NT2/D1 (cell line): Measurements from ENCODE around the gene FEM1C.

ENCODE experiments used
- DNase-seq: peaks from one replicate; pipeline ENCODE4 v3.0.0-alpha.2; 2011; ENCODE audit warnings: low read depth, low spot score
- H3K27me3 ChIP-seq: 2 replicates; pipeline ENCODE4 v1.6.0; 2011; ENCODE audit warnings: mild to moderate bottlenecking; ENCODE audit not compliant: insufficient read length, insufficient read depth
- H3K36me3 ChIP-seq: 2 replicates; pipeline ENCODE4 v1.6.1; 2011; ENCODE audit warnings: mild to moderate bottlenecking, low read length, mixed read lengths; ENCODE audit not compliant: insufficient read depth, insufficient read length
- H3K4me1 ChIP-seq: 2 replicates; pipeline ENCODE4 v1.5.1; 2011; ENCODE audit not compliant: insufficient read depth, insufficient read length
- H3K4me3 ChIP-seq: 2 replicates; pipeline ENCODE4 v1.5.1; 2011; ENCODE audit warnings: low read depth; ENCODE audit not compliant: insufficient read length
- H3K9ac ChIP-seq: 2 replicates; pipeline ENCODE4 v1.6.0; 2011; ENCODE audit warnings: low read depth; ENCODE audit not compliant: insufficient read length
- H3K9me3 ChIP-seq: 2 replicates; pipeline ENCODE4 v1.5.1; 2011; ENCODE audit warnings: mild to moderate bottlenecking, low read length; ENCODE audit not compliant: insufficient read depth
- SUZ12 ChIP-seq: IDR thresholded peaks from 2 replicates; pipeline ENCODE4 v1.6.1; 2011; ENCODE audit not compliant: insufficient read length, insufficient read depth; ENCODE audit errors: extremely low read depth
- YY1 ChIP-seq: IDR thresholded peaks from 2 replicates; pipeline ENCODE4 v1.6.1; 2011; ENCODE audit not compliant: insufficient read length, insufficient read depth
- ZNF274 ChIP-seq: IDR thresholded peaks from 2 replicates; pipeline ENCODE4 v1.6.1; 2011; ENCODE audit warnings: mild to moderate bottlenecking, low read depth, low read length

FEM1C gene

GRCh38 chr5:115583474-115583873, 38.9 kb upstream of the FEM1C start:
- H3K9ac ChIP-seq, result no peak overlapping the region
- no peak for DNase-seq
- H3K27me3 ChIP-seq, result no peaks in the 10 kb centered on the region
- no peak for TF ChIP-seq YY1
- no peak for TF ChIP-seq SUZ12
- TF ChIP-seq ZNF274, result no peak
- no peaks in the 10 kb centered on the region for H3K36me3 ChIP-seq
- no peak overlapping the region for H3K4me3 ChIP-seq
- no peaks in the 10 kb centered on the region for H3K4me1 ChIP-seq
- H3K9me3 ChIP-seq, result no peaks in the 10 kb centered on the region

DNA sequence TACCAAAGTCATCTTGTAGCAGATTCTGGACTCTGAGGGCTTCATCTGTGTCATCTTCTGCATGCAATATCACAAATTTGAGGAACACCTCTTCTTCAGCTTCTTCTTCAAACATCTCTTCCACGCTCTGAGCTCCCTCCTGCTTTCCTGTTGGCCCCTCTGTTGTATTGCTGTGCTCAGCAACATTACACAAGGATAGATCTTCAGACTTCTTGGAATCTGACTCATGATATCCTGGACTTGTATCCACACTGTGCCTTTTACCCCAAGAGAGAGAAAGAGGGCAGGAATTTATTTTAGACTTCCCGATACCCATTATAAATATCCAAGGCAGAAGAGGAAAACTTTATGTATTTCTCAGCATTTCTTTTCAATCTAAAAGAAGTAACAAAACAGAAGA, 36.4 kb upstream of the FEM1C start:
- no peak for TF ChIP-seq SUZ12
- TF ChIP-seq ZNF274, result no peak
- TF ChIP-seq YY1, result no peak
- no peak for DNase-seq
- Histone ChIP-seq H3K27me3 (no peaks in the 10 kb centered on the region), H3K4me1 (no peaks in the 10 kb centered on the region), H3K9ac (no peak overlapping the region), H3K9me3 (no peaks in the 10 kb centered on the region), H3K4me3 (no peak overlapping the region), H3K36me3 (no peaks in the 10 kb centered on the region)

DNA sequence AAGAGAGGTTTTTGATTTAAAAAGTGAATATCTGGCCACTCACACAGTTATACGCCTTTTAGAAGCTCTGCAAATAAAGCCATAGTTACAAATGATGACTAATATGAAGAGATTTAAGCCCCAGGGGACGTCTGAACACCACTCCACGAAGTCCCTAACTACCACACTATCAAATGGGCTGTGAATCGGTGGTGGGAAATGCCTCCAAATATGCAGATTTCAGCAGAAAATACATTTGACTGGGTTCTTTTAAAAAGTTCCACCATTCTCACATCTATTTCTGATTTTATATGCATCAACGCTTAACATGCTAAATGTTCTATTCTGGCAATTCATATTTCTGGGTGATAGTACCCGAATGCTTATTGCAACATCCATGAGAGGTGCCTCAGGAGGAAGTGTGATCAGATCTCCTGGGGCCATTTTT, 35.2 kb upstream of the FEM1C start:
- DNase-seq, result no peak
- Histone ChIP-seq H3K4me1 (no peaks in the 10 kb centered on the region), H3K27me3 (no peaks in the 10 kb centered on the region), H3K36me3 (no peaks in the 10 kb centered on the region), H3K4me3 (no peak overlapping the region), H3K9me3 (no peaks in the 10 kb centered on the region), H3K9ac (no peak overlapping the region)
- TF ChIP-seq ZNF274 (no peak), SUZ12 (no peak), YY1 (no peak)

DNA sequence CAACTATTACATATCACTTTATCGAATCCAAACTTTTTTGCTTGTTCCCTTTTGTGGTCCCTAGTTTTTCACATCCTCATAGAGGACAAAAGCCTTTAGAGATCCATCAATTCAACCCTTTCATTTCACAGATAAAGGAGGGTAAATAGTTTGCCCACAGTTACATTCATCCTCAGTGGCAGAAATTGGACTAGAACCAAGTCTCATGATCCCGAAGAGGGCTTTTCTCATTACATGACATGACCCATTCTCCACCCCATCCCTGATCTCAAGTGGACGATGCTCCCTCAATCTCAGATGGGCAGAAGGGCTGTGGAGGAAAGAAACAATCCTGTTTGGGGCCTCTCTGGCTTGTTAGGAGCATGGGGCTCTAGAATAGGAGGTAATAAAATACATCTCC, 34.6 kb upstream of the FEM1C start:
- Histone ChIP-seq H3K27me3 (no peaks in the 10 kb centered on the region), H3K36me3 (no peaks in the 10 kb centered on the region), H3K4me1 (no peaks in the 10 kb centered on the region), H3K9ac (no peak overlapping the region), H3K9me3 (no peaks in the 10 kb centered on the region), H3K4me3 (no peak overlapping the region)
- TF ChIP-seq YY1, result no peak
- TF ChIP-seq SUZ12, result no peak
- TF ChIP-seq ZNF274, result no peak
- no peak for DNase-seq

DNA sequence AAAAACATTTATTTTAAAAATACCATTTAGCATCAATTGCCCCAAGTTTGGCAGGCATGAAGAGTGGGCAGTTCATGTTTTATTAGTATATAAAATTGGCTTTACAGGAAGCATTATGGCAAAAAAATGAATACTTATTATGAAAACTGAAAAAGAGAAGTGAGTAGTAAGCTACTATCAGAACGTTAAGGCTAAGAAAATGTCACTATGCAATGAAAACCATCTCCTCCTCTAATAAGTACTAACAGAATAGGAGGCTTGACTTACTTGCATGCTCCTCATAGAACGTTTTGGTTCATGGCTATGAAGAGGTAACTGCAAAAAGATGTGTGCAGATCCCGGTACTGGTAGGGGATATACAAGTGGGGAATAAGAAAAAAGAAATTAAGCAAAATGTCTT, 34.1 kb upstream of the FEM1C start:
- Histone ChIP-seq H3K4me3 (no peak overlapping the region), H3K36me3 (no peaks in the 10 kb centered on the region), H3K27me3 (no peaks in the 10 kb centered on the region), H3K9me3 (no peaks in the 10 kb centered on the region), H3K4me1 (no peaks in the 10 kb centered on the region), H3K9ac (no peak overlapping the region)
- TF ChIP-seq ZNF274, result no peak
- no peak for TF ChIP-seq YY1
- TF ChIP-seq SUZ12, result no peak
- no peak for DNase-seq

DNA sequence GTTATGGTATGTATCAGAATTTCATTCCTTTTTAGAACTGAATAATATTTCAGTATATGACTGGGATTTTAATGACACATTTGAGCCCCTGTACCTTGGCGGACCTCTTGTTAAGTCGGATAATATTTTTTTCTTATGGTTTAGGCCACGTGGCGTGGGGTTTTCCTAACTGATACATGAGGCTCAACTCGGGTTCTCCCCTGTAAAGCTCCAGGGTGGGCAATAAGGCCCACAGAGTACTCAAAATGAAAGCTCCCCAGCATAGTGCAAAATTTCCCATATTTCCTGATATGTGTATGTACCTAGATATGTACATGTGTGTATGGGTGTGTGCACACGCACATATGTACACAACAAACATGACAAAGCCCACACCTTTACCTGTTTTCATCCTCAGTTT, 33.2 kb upstream of the FEM1C start:
- H3K27me3 ChIP-seq, result no peaks in the 10 kb centered on the region
- DNase-seq, result no peak
- no peak overlapping the region for H3K9ac ChIP-seq
- TF ChIP-seq YY1 (no peak), ZNF274 (no peak), SUZ12 (no peak)
- H3K4me1 ChIP-seq, result no peaks in the 10 kb centered on the region
- H3K36me3 ChIP-seq, result no peaks in the 10 kb centered on the region
- no peaks in the 10 kb centered on the region for H3K9me3 ChIP-seq
- no peak overlapping the region for H3K4me3 ChIP-seq

GRCh38 chr5:115577329-115577728, 32.8 kb upstream of the FEM1C start:
- no peak for DNase-seq
- no peaks in the 10 kb centered on the region for H3K36me3 ChIP-seq
- TF ChIP-seq ZNF274 (no peak), YY1 (no peak), SUZ12 (no peak)
- H3K4me1 ChIP-seq, result no peaks in the 10 kb centered on the region
- H3K27me3 ChIP-seq, result no peaks in the 10 kb centered on the region
- H3K4me3 ChIP-seq, result no peak overlapping the region
- H3K9me3 ChIP-seq, result no peaks in the 10 kb centered on the region
- H3K9ac ChIP-seq, result no peak overlapping the region
